A673 (cell line): ENCODE measurements around the gene HLA-B. TPM values are rescaled to one million over a fixed set of nuclear protein-coding genes. Genes with fewer than 3 reads are reported as not detected.
"Not testable (repeated sequence)": the region's sequence is repeated elsewhere in the genome, so short reads cannot be mapped to it uniquely, and the experiment has no call there.

ENCODE experiments used
- BruUV-seq: library from RNA; stranded (reverse); fragments of 400-500 nt; replicated peaks from 2 replicates; lab custom pipeline; 2021; lab: Mats Ljungman, UMichigan
- CTCF ChIA-PET: fragments of 300-600 bp; sonication (Branson Sonifier 250); formaldehyde crosslinking; loops from one replicate; lab custom pipeline; 2022; ENCODE audit warnings: antibody characterized with exemption; lab: Charles Lee
- POLR2A ChIA-PET: fragments of 300-600 bp; sonication (Branson Sonifier 250); formaldehyde crosslinking; loops from one replicate; lab custom pipeline; 2022; ENCODE audit warnings: antibody characterized with exemption; ENCODE audit not compliant: low non-redundant PET; lab: Charles Lee
- DNase-seq: peaks from one replicate; pipeline ENCODE4 v3.0.0-alpha.2; 2015; ENCODE audit warnings: low spot score
- H3K27ac ChIP-seq: fragments of 200-600 bp; sonication (generic); 2 replicates; pipeline ENCODE4 v1.5.1; 2016; ENCODE audit warnings: mixed run types, low read depth, mild to moderate bottlenecking, mixed read lengths, antibody characterized with exemption, low read length; ENCODE audit not compliant: poor library complexity, severe bottlenecking
- H3K27me3 ChIP-seq: fragments of 200-600 bp; sonication (generic); replicated peaks from 2 replicates; pipeline ENCODE4 v1.6.1; 2017; ENCODE audit warnings: mixed run types, low read depth, mild to moderate bottlenecking, mixed read lengths, antibody characterized with exemption, low read length; ENCODE audit not compliant: insufficient read depth, poor library complexity
- H3K36me3 ChIP-seq: fragments of 200-600 bp; sonication (generic); 2 replicates; pipeline ENCODE4 v1.6.1; 2016; ENCODE audit warnings: mixed run types, mild to moderate bottlenecking, mixed read lengths, antibody characterized with exemption, low read length; ENCODE audit not compliant: insufficient read depth, poor library complexity, severe bottlenecking
- H3K4me1 ChIP-seq: fragments of 200-600 bp; sonication (generic); 2 replicates; pipeline ENCODE4 v1.6.1; 2017; ENCODE audit warnings: mixed run types, mild to moderate bottlenecking, mixed read lengths, antibody characterized with exemption, low read length; ENCODE audit not compliant: insufficient read depth, poor library complexity, severe bottlenecking
- H3K4me3 ChIP-seq: fragments of 200-600 bp; sonication (generic); 2 replicates; pipeline ENCODE4 v1.5.1; 2016; ENCODE audit warnings: low read depth, mixed run types, mild to moderate bottlenecking, mixed read lengths, low read length; ENCODE audit not compliant: poor library complexity, severe bottlenecking
- H3K9me3 ChIP-seq: fragments of 200-600 bp; sonication (generic); 2 replicates; pipeline ENCODE4 v1.6.1; 2016; ENCODE audit warnings: mixed run types, low read depth, mild to moderate bottlenecking, mixed read lengths, antibody characterized with exemption, low read length; ENCODE audit not compliant: poor library complexity, severe bottlenecking
- EZH2 ChIP-seq: fragments of 200-600 bp; sonication (generic); IDR thresholded peaks from 2 replicates; pipeline ENCODE4 v1.6.1; 2017; ENCODE audit warnings: borderline replicate concordance, low read depth, mild to moderate bottlenecking, mixed read lengths, antibody characterized with exemption, low read length; ENCODE audit not compliant: poor library complexity, severe bottlenecking
- intact Hi-C: fragments of 100-400 bp; cut with micrococcal nuclease; formaldehyde crosslinking; loops from one replicate; pipeline ENCODE4 v1.10.0; 2022; ENCODE audit not compliant: unreplicated experiment
- total RNA-seq: library from RNA; stranded (reverse); gene quantifications from 2 replicates; pipeline ENCODE4 v1.2.3, GENCODE V29; 2021
- TF ChIP-seq, protein P1 (sequence below): fragments of 300-800, 200-600 bp; sonication (generic); conservative IDR thresholded peaks from 2 replicates; pipeline ENCODE4 v1.5.1; 2017; ENCODE audit warnings: low read depth, mild to moderate bottlenecking, antibody characterized with exemption, low read length, moderate library complexity, mixed read lengths

HLA-B gene
- total RNA-seq, 1 experiment from 2014 or later: 27.3 TPM

DNA sequence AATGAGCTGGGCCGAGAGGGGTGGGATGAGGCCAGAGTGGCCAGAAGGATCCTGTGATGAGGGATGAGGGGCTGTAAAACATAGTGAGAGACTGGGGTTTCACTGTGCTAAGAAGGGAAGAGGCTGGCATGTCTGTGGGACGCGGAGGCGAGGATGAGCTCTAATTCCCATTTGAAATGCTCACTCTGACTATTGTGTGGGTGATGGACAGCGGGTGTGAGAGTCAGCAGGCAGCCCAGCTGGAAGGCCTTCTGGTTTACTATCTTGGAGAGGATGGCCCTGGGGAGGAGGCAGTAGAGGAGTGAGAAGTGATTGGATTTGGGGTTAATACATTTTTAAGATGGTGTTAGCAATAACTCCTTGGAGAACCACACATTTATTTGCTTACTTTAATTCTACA lies 37.0 kb upstream of the HLA-B start:
- Histone ChIP-seq H3K4me3 (no peak overlapping the region), H3K9me3 (no peaks in the 10 kb centered on the region), H3K27me3 (no peaks in the 10 kb centered on the region), H3K27ac (no peak overlapping the region), H3K4me1 (no peaks in the 10 kb centered on the region), H3K36me3 (no peaks in the 10 kb centered on the region)
- DNase-seq: no peak
- intact Hi-C loops: no loop called here
- TF ChIP-seq, protein P1, sequence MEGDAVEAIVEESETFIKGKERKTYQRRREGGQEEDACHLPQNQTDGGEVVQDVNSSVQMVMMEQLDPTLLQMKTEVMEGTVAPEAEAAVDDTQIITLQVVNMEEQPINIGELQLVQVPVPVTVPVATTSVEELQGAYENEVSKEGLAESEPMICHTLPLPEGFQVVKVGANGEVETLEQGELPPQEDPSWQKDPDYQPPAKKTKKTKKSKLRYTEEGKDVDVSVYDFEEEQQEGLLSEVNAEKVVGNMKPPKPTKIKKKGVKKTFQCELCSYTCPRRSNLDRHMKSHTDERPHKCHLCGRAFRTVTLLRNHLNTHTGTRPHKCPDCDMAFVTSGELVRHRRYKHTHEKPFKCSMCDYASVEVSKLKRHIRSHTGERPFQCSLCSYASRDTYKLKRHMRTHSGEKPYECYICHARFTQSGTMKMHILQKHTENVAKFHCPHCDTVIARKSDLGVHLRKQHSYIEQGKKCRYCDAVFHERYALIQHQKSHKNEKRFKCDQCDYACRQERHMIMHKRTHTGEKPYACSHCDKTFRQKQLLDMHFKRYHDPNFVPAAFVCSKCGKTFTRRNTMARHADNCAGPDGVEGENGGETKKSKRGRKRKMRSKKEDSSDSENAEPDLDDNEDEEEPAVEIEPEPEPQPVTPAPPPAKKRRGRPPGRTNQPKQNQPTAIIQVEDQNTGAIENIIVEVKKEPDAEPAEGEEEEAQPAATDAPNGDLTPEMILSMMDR: no peak
- no peak for TF ChIP-seq EZH2
- no TSS peak for BruUV-seq
- ChIA-PET POLR2A (no interaction called here), CTCF (interaction anchor here (0.6 kb wide), 1 partner anchor 525 kb away, joined by 3 read pairs; no protein-coding TSS in a partner anchor)

DNA sequence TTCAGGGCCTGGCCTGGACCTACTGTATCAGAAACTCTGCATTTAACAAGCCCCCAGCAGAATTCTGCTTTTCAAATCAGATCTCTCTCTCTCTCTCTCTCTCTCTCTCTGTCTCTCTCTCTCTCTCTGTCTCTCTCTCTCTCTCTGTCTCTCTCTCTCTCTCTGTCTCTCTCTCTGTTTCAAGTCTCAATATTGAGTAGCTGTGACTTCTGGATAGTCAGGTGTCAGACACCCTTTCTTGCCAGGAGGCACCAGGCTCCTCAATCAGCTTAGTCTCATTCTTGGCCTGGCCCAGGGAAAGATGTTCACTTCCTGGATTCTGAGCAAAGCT lies 32.8 kb upstream of the HLA-B start:
- H3K27ac ChIP-seq, intact Hi-C loops, POLR2A ChIA-PET, H3K36me3 ChIP-seq, H3K4me1 ChIP-seq, H3K27me3 ChIP-seq, CTCF ChIA-PET, H3K9me3 ChIP-seq, BruUV-seq, DNase-seq, H3K4me3 ChIP-seq: not testable (repeated sequence)

DNA sequence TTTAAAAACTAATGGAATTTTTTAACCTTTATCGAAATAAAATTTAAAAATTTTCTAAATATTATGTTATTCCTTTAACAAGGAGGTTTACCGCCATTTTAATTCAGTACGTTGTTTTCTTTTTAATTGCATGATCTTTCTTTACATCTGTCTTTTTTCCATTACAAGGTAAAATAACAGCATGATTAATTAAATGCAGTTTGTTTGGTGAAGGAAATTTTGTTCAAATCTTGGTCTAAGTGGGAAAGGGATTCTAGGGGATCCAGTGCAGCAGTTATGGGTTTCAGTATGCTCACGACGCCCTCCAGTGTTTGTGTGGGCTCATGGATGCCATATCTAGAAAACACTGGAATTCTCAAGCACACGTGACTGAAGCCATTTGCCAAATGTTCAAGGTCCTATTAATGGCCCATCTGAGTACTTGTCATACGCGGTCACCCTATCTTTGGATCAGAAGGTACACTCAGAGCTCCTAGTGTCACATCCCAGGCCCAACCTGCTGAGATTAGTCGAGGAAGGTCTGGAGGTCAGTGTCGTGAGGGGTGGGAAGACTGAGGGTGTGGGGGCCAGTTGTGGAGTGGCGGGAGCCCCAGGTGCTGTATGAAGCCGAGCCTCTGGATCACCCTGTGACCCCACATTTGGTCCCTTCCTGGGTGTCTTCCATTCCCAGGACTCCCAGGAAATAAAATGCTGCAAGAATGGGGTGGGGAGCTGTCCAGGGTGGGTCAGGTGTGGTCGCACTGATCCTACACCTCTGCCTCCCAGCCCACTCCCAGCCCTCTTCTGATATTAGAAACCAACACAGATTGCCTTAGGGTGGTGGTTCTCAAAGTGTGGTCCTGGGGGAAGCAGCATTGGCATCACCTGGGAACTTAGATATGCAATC lies 32.2 kb upstream of the HLA-B start:
- intact Hi-C loops, CTCF ChIA-PET, H3K4me3 ChIP-seq: not testable (repeated sequence)

GRCh38 chr6:31386977-31387376 lies 30.0 kb upstream of the HLA-B start:
- no TSS peak for BruUV-seq

More for the DNA sequence above, 32.2 kb upstream of the HLA-B start:
- H3K27ac ChIP-seq, POLR2A ChIA-PET, H3K36me3 ChIP-seq, BruUV-seq, H3K4me1 ChIP-seq, H3K9me3 ChIP-seq, DNase-seq, H3K27me3 ChIP-seq: not testable (repeated sequence)

More at GRCh38 chr6:31386977-31387376, 30.0 kb upstream of the HLA-B start:
- no peaks in the 10 kb centered on the region for H3K36me3 ChIP-seq
- no peak for DNase-seq
- CTCF ChIA-PET: no interaction called here
- intact Hi-C loops: no loop called here
- H3K27me3 ChIP-seq: no peaks in the 10 kb centered on the region
- no peaks in the 10 kb centered on the region for H3K4me1 ChIP-seq
- TF ChIP-seq EZH2: no peak
- TF ChIP-seq, protein P1: no peak
- H3K4me3 ChIP-seq: no peak overlapping the region
- POLR2A ChIA-PET: no interaction called here
- no peaks in the 10 kb centered on the region for H3K9me3 ChIP-seq
- no peak overlapping the region for H3K27ac ChIP-seq
